Measurements from ENCODE around the gene APEH. TPM values are rescaled to one million over a fixed set of nuclear protein-coding genes. Genes with fewer than 3 reads are reported as not detected.

The APEH gene
- total RNA-seq, 1 donor from 2014 or later, result 113 TPM

- no peak overlapping the region for H3K4me3 Mint-ChIP-seq
- H3K36me3 Mint-ChIP-seq (ENCODE audit: low read depth), result no peaks in the 10 kb centered on the region
- DNase-seq (no peak), ATAC-seq (ENCODE audit: low read depth) (no peak)
- intact Hi-C loops (cut with micrococcal nuclease), result no loop called here
- H3K9me3 Mint-ChIP-seq, result no peaks in the 10 kb centered on the region
- no peaks in the 10 kb centered on the region for H3K27me3 Mint-ChIP-seq
- H3K27ac Mint-ChIP-seq, result no peak overlapping the region
- ChIA-PET CTCF (no interaction called here), POLR2A (no interaction called here)
- no peak for TF ChIP-seq CTCF (IDR thresholded peaks at IDR 0.05)
- peaks cover 8% of the 10 kb centered on the region for H3K4me1 Mint-ChIP-seq
Observed at GRCh38 chr3:49657208-49657915, 16.8 kb upstream of the APEH start.

GRCh38 chr3:49658711-49659110 is 15.4 kb upstream of the APEH start:
- ATAC-seq (ENCODE audit: low read depth) (no peak), DNase-seq (no peak)
- CTCF ChIA-PET, result no interaction called here
- Mint-ChIP-seq H3K27ac (no peak overlapping the region), H3K4me3 (no peak overlapping the region), H3K4me1 (peaks cover 8% of the 10 kb centered on the region), H3K27me3 (no peaks in the 10 kb centered on the region), H3K9me3 (no peaks in the 10 kb centered on the region), H3K36me3 (ENCODE audit: low read depth) (no peaks in the 10 kb centered on the region)
- POLR2A ChIA-PET, result no interaction called here
- intact Hi-C loops (cut with micrococcal nuclease), result no loop called here
- no peak for TF ChIP-seq CTCF (IDR thresholded peaks at IDR 0.05)

GRCh38 chr3:49659756-49660155 is 14.4 kb upstream of the APEH start:
- Mint-ChIP-seq H3K27ac (no peak overlapping the region), H3K27me3 (no peaks in the 10 kb centered on the region), H3K36me3 (ENCODE audit: low read depth) (no peaks in the 10 kb centered on the region), H3K4me1 (peaks cover 7% of the 10 kb centered on the region), H3K4me3 (no peak overlapping the region), H3K9me3 (no peaks in the 10 kb centered on the region)
- ChIA-PET POLR2A (no interaction called here), CTCF (no interaction called here)
- DNase-seq (no peak), ATAC-seq (ENCODE audit: low read depth) (no peak)
- intact Hi-C loops (cut with micrococcal nuclease), result no loop called here
- no peak for TF ChIP-seq CTCF (IDR thresholded peaks at IDR 0.05)

- TF ChIP-seq CTCF (IDR thresholded peaks at IDR 0.05), result no peak
- Mint-ChIP-seq H3K9me3 (no peaks in the 10 kb centered on the region), H3K4me1 (no peaks in the 10 kb centered on the region), H3K36me3 (ENCODE audit: low read depth) (no peaks in the 10 kb centered on the region), H3K4me3 (no peak overlapping the region), H3K27me3 (no peaks in the 10 kb centered on the region), H3K27ac (no peak overlapping the region)
- ChIA-PET CTCF (no interaction called here), POLR2A (no interaction called here)
- no peak for DNase-seq
- ATAC-seq (ENCODE audit: low read depth), result no peak
- intact Hi-C loops (cut with micrococcal nuclease), result no loop called here
Observed at GRCh38 chr3:49661281-49661680, 12.9 kb upstream of the APEH start.

- no peaks in the 10 kb centered on the region for H3K36me3 Mint-ChIP-seq (ENCODE audit: low read depth)
- no peak for TF ChIP-seq CTCF (IDR thresholded peaks at IDR 0.05)
- H3K4me1 Mint-ChIP-seq, result no peaks in the 10 kb centered on the region
- H3K27ac Mint-ChIP-seq, result no peak overlapping the region
- ChIA-PET CTCF (interaction anchor here (1.4 kb wide), 1 partner anchor 122 kb away, joined by 3 read pairs; no protein-coding TSS in a partner anchor), POLR2A (no interaction called here)
- no peak overlapping the region for H3K4me3 Mint-ChIP-seq
- DNase-seq (no peak), ATAC-seq (ENCODE audit: low read depth) (no peak)
- H3K27me3 Mint-ChIP-seq, result no peaks in the 10 kb centered on the region
- H3K9me3 Mint-ChIP-seq, result no peaks in the 10 kb centered on the region
- intact Hi-C loops (cut with micrococcal nuclease), result no loop called here
Observed at GRCh38 chr3:49662021-49662420, 12.1 kb upstream of the APEH start.

Measured in activated B cell treated with CpG ODN at 0.5 μM for 24 hours (primary cell).